Measurements from ENCODE around the gene CSGALNACT2. TPM values are rescaled to one million over a fixed set of nuclear protein-coding genes. Genes with fewer than 3 reads are reported as not detected.

The CSGALNACT2 gene
- total and polyA plus RNA-seq, 2 donors (not counting 1 experiment from before 2014, with no cell fraction given) = 10.9 to 24.0 TPM

DNA sequence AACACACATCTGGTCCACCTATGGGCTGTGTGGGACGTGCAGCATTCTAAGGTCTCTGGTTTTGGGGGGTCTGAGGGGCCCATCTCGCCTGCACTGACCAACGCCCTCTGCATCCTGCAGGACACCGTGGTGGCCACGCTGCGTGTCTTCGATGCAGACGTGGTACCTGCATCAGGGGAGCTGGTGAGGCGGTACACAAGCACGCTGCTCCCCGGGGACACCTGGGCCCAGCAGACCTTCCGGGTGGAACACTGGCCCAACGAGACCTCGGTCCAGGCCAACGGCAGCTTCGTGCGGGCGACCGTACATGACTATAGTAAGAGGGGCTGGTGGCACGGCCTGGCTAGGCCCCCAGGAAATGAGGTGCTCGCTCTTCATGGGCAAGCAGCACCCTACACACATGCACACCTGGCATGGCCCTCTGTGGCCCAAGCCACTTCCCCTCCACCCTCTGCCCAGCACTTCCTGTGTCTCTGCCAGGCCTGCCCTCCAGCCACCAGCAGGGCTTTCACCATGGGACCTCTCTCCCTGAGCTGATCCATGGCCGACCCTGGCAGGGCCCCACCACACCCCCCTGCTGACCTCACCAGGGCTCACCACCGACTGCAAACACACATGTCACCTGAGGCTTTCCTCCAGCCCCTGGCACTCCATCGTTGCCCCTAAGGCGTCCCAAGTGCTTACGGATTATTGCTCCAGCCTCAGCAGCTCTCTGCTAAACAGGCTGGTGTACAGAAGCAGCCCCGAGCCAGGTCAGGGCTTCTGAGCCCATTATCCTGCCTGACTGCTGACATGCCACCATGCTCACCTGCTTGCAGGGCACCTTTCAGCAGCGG, 31.8 kb upstream of the CSGALNACT2 start:
- H3K9ac ChIP-seq (ENCODE audit: low read length) = no peak overlapping the region
- Mint-ChIP-seq H3K4me1 (peaks cover 17% of the 10 kb centered on the region), H3K9me3 (ENCODE audit: insufficient read depth) (no peaks in the 10 kb centered on the region), H3K27me3 (peaks cover 16% of the 10 kb centered on the region), H3K27ac (peak overlapping the region; percentile 67), H3K4me3 (peak overlapping the region; percentile 90)
- TF ChIP-seq EZH2 (IDR thresholded peaks at IDR 0.05; ENCODE audit: borderline replicate concordance, insufficient read depth, low read depth, low read length, poor library complexity, severe bottlenecking) = no peak
- TF ChIP-seq, protein P1, sequence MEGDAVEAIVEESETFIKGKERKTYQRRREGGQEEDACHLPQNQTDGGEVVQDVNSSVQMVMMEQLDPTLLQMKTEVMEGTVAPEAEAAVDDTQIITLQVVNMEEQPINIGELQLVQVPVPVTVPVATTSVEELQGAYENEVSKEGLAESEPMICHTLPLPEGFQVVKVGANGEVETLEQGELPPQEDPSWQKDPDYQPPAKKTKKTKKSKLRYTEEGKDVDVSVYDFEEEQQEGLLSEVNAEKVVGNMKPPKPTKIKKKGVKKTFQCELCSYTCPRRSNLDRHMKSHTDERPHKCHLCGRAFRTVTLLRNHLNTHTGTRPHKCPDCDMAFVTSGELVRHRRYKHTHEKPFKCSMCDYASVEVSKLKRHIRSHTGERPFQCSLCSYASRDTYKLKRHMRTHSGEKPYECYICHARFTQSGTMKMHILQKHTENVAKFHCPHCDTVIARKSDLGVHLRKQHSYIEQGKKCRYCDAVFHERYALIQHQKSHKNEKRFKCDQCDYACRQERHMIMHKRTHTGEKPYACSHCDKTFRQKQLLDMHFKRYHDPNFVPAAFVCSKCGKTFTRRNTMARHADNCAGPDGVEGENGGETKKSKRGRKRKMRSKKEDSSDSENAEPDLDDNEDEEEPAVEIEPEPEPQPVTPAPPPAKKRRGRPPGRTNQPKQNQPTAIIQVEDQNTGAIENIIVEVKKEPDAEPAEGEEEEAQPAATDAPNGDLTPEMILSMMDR (IDR thresholded peaks at IDR 0.05) = no peak
- peaks cover 0 to 32% (median 2%) of the 10 kb centered on the region in 4 experiments for H3K27me3 ChIP-seq (replicated peaks in 1 of 4; ENCODE audit: control extremely low read depth in 1 of 4, control insufficient read depth in 3 of 4, insufficient read depth in 4 of 4, low read length in 3 of 4)
- DNase-seq = no peak
- H3K27ac ChIP-seq (ENCODE audit: low read length in 2 of 2) = peak overlapping the region in 1 of 2 donors; percentile 11
- WGBS (ENCODE audit: insufficient coverage) = 80% methylated on average over 27 of the region's 28 CpGs
- H2AFZ ChIP-seq (ENCODE audit: insufficient read depth, low read depth, low read length, poor library complexity, severe bottlenecking) = peak overlapping the region; percentile 97
- no peak overlapping the region for H3K4me3 ChIP-seq (ENCODE audit: control extremely low read depth in 1 of 5, extremely low read depth in 1 of 5, insufficient read depth in 1 of 5, low read depth in 2 of 5, low read length in 4 of 5)
- ChIA-PET POLR2A (interaction anchor here (0.6 kb wide), 1 partner anchor 34 kb away, joined by 5 read pairs; no protein-coding TSS in a partner anchor), CTCF (interaction anchor here (0.6 to 1.6 kb wide), 2 partner anchors 32 to 241 kb away, joined by 3 to 6 read pairs; partner anchors contain the start of gene CSGALNACT2)
- no peak for ATAC-seq (ENCODE audit: low read depth)
- H3K4me1 ChIP-seq (ENCODE audit: control insufficient read depth in 2 of 2, insufficient read depth in 2 of 2, low read length in 2 of 2) = peaks cover 15 to 31% of the 10 kb centered on the region in 2 donors
- H4K20me1 ChIP-seq (ENCODE audit: control insufficient read depth, insufficient read depth, low read length, poor library complexity, severe bottlenecking) = no peaks in the 10 kb centered on the region
- intact Hi-C loops (cut with micrococcal nuclease) = loop anchor here (5.0 kb wide), 1 partner anchor 354 kb away; no protein-coding TSS in a partner anchor
- no peaks in the 10 kb centered on the region for H3K79me2 ChIP-seq (ENCODE audit: control insufficient read depth, insufficient read depth, low read length)
- H3K9me3 ChIP-seq (ENCODE audit: control extremely low read depth in 1 of 3, control insufficient read depth in 2 of 3, insufficient read depth in 1 of 3, low read length in 2 of 3) = peaks cover 0 to 4% (median 0%) of the 10 kb centered on the region in 3 donors
- H3K36me3 ChIP-seq (replicated peaks in 1 of 2; ENCODE audit: control extremely low read depth in 1 of 2, control insufficient read depth in 1 of 2, extremely low read depth in 1 of 2, insufficient read depth in 2 of 2, low read length in 1 of 2) = no peaks in the 10 kb centered on the region
- H3K4me2 ChIP-seq (replicated peaks; ENCODE audit: low read depth, low read length, poor library complexity, severe bottlenecking) = peak overlapping the region; percentile 98

DNA sequence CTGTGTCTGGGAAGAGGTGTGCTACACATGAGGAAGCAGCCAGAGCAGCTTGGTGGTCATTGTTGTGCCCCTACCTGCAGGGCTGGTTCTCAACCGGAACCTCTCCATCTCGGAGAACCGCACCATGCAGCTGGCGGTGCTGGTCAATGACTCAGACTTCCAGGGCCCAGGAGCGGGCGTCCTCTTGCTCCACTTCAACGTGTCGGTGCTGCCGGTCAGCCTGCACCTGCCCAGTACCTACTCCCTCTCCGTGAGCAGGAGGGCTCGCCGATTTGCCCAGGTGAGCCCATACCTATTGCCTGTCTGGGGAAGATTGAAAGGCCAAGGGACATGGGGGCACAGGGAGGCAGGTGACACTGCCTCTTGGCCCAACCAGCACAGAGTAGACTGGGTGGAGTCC, 29.3 kb upstream of the CSGALNACT2 start:
- DNase-seq = no peak
- no peaks in the 10 kb centered on the region for H3K36me3 ChIP-seq (replicated peaks in 1 of 2; ENCODE audit: control extremely low read depth in 1 of 2, control insufficient read depth in 1 of 2, extremely low read depth in 1 of 2, insufficient read depth in 2 of 2, low read length in 1 of 2)
- H3K27me3 Mint-ChIP-seq = peaks cover under 1% of the 10 kb centered on the region
- ChIA-PET CTCF (no interaction called here), POLR2A (no interaction called here)
- intact Hi-C loops (cut with micrococcal nuclease) = loop anchor here (5.0 kb wide), 1 partner anchor 357 kb away; no protein-coding TSS in a partner anchor
- H3K4me1 ChIP-seq (ENCODE audit: control insufficient read depth in 2 of 2, insufficient read depth in 2 of 2, low read length in 2 of 2) = peaks cover 15 to 31% of the 10 kb centered on the region in 2 donors
- H4K20me1 ChIP-seq (ENCODE audit: control insufficient read depth, insufficient read depth, low read length, poor library complexity, severe bottlenecking) = no peaks in the 10 kb centered on the region
- no peaks in the 10 kb centered on the region for H3K79me2 ChIP-seq (ENCODE audit: control insufficient read depth, insufficient read depth, low read length)
- no peak for ATAC-seq (ENCODE audit: low read depth)
- H3K27ac Mint-ChIP-seq = no peak overlapping the region
- H3K9me3 Mint-ChIP-seq (ENCODE audit: insufficient read depth) = no peaks in the 10 kb centered on the region
- H3K4me3 ChIP-seq (ENCODE audit: control extremely low read depth in 1 of 5, extremely low read depth in 1 of 5, insufficient read depth in 1 of 5, low read depth in 2 of 5, low read length in 4 of 5) = no peak overlapping the region
- H3K4me1 Mint-ChIP-seq = peaks cover 15% of the 10 kb centered on the region
- H2AFZ ChIP-seq (ENCODE audit: insufficient read depth, low read depth, low read length, poor library complexity, severe bottlenecking) = no peak overlapping the region
- TF ChIP-seq EZH2 (IDR thresholded peaks at IDR 0.05; ENCODE audit: borderline replicate concordance, insufficient read depth, low read depth, low read length, poor library complexity, severe bottlenecking) = no peak
- TF ChIP-seq, protein P1 (IDR thresholded peaks at IDR 0.05) = no peak
- H3K9ac ChIP-seq (ENCODE audit: low read length) = no peak overlapping the region
- H3K9me3 ChIP-seq (ENCODE audit: control extremely low read depth in 1 of 3, control insufficient read depth in 2 of 3, insufficient read depth in 1 of 3, low read length in 2 of 3) = peaks cover 0 to 4% (median 0%) of the 10 kb centered on the region in 3 donors
- H3K4me3 Mint-ChIP-seq = no peak overlapping the region
- WGBS (ENCODE audit: insufficient coverage) = 91% methylated on average over 12 of the region's 12 CpGs
- H3K27me3 ChIP-seq (replicated peaks in 1 of 4; ENCODE audit: control extremely low read depth in 1 of 4, control insufficient read depth in 3 of 4, insufficient read depth in 4 of 4, low read length in 3 of 4) = peaks cover 0 to 9% (median 2%) of the 10 kb centered on the region in 4 experiments
- no peak overlapping the region for H3K4me2 ChIP-seq (replicated peaks; ENCODE audit: low read depth, low read length, poor library complexity, severe bottlenecking)
- no peak overlapping the region for H3K27ac ChIP-seq (ENCODE audit: low read length in 2 of 2)

All from B cell (primary cell).